Heart left ventricle (tissue), 13 donors: Measurements from ENCODE around the gene PMEPA1.

Experiments used
- POLR2A ChIP-seq, 2 donors: fragments of 450-650 bp; IDR thresholded peaks; one replicate each; pipeline ENCODE4 v1.6.1; 2017; ENCODE audit warnings: antibody characterized with exemption in 2 of 2, mild to moderate bottlenecking in 2 of 2, moderate library complexity in 2 of 2
- TF ChIP-seq, protein P1 (sequence below), 12 donors: fragments of 200-600 bp; sonication (generic) in 4 of 12; IDR thresholded peaks; one replicate each; pipeline versions ENCODE4 v1.5.0 to v1.8.0; 2018 to 2022; ENCODE audit warnings: antibody characterized with exemption in 12 of 12, mild to moderate bottlenecking in 5 of 12
- donor health status: ischemic (EF 13 %, LVEDD 7.1; RV severe dilation, severe dysfunction).
- donor health status: DM: no; HTN: yes; CAD: no.
- donor health status: DM: no; HTN: no; CAD: no.
- donor health status: ischemic (EF 25% LVEDD 6.9; RV normal size, moderate dysfunction).
- donor health status: ischemic (EF 25% LVEDD 5.7; RV mildly dilated, moderate dysfunction).
- donor health status: ischemic (EF 35%, LVEDD 5.7; RV mildly dilated, moderate dysfunction).
- donor health status: nonischemic (EF 11% LVEDD 7.7; RV severe dilation, severe dysfunction).
- donor health status: DM: yes; HTN: yes; CAD: no.
- donor health status: PGD.
- donor health status: ischemic (EF 29% LVEDD 5.4; RV normal size, mild dysfunction).
- donor health status: nonischemic (EF 23%, LVEDD 6.1; RV moderate dilation, normal function).

DNA sequence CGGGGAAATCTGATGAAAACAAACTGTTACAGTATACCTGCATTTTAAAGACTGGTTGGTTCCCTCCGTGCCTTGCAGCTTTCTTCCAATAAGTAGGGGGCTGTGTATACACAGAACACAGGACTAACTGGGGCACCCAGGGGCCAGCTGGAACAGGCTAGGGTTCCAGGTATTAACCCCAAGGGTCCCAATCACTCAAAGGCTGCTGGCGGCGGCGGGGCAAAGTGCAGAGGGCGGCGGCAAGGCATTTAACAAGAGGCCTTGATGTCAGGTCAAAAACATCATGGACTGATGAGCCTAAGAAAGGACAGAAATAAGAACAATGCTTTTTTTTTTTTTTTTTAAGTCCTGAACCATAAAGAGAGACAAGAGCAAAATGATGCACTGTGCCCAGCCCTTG lies 2.5 kb downstream of the PMEPA1 start:
- TF ChIP-seq, protein P1, sequence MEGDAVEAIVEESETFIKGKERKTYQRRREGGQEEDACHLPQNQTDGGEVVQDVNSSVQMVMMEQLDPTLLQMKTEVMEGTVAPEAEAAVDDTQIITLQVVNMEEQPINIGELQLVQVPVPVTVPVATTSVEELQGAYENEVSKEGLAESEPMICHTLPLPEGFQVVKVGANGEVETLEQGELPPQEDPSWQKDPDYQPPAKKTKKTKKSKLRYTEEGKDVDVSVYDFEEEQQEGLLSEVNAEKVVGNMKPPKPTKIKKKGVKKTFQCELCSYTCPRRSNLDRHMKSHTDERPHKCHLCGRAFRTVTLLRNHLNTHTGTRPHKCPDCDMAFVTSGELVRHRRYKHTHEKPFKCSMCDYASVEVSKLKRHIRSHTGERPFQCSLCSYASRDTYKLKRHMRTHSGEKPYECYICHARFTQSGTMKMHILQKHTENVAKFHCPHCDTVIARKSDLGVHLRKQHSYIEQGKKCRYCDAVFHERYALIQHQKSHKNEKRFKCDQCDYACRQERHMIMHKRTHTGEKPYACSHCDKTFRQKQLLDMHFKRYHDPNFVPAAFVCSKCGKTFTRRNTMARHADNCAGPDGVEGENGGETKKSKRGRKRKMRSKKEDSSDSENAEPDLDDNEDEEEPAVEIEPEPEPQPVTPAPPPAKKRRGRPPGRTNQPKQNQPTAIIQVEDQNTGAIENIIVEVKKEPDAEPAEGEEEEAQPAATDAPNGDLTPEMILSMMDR (IDR thresholded peaks at IDR 0.05), result no peak
- TF ChIP-seq POLR2A (IDR thresholded peaks at IDR 0.05), result no peak
